HEK293T (cell line): ENCODE data around the gene TCF12.

ENCODE experiments used
- ARNT ChIP-seq: fragments of 450-650 bp; IDR thresholded peaks from 2 replicates; pipeline ENCODE4 v1.6.1; 2017; ENCODE audit warnings: mild to moderate bottlenecking
- BHLHE40 ChIP-seq: fragments of 450-650 bp; IDR thresholded peaks from 2 replicates; pipeline ENCODE4 v1.6.1; 2016; ENCODE audit warnings: mild to moderate bottlenecking, moderate library complexity, borderline replicate concordance
- ELF4 ChIP-seq: fragments of 450-650 bp; IDR thresholded peaks from 2 replicates; pipeline ENCODE4 v1.6.1; 2017; ENCODE audit warnings: antibody characterized with exemption
- FOXA1 ChIP-seq: fragments of 450-650 bp; IDR thresholded peaks from 2 replicates; pipeline ENCODE4 v1.6.1; 2016; ENCODE audit warnings: mild to moderate bottlenecking
- FOXK2 ChIP-seq: fragments of 450-650 bp; IDR thresholded peaks from 2 replicates; pipeline ENCODE4 v1.6.1; 2016; ENCODE audit warnings: mild to moderate bottlenecking
- FOXM1 ChIP-seq: fragments of 450-650 bp; IDR thresholded peaks from 2 replicates; pipeline ENCODE4 v1.6.1; 2017; ENCODE audit warnings: mild to moderate bottlenecking, borderline replicate concordance
- HDGF ChIP-seq: fragments of 450-650 bp; IDR thresholded peaks from 2 replicates; pipeline ENCODE4 v1.6.1; 2017; ENCODE audit warnings: antibody characterized with exemption, borderline replicate concordance
- L3MBTL2 ChIP-seq: fragments of 450-650 bp; conservative IDR thresholded peaks from 2 replicates; pipeline ENCODE4 v1.6.1; 2016; ENCODE audit warnings: mild to moderate bottlenecking
- LEF1 ChIP-seq: fragments of 450-650 bp; IDR thresholded peaks from 2 replicates; pipeline ENCODE4 v1.6.1; 2017; ENCODE audit warnings: mild to moderate bottlenecking, borderline replicate concordance
- NFRKB ChIP-seq: fragments of 450-650 bp; IDR thresholded peaks from 2 replicates; pipeline ENCODE4 v1.6.1; 2016; ENCODE audit warnings: mild to moderate bottlenecking, moderate library complexity
- PKNOX1 ChIP-seq: fragments of 450-650 bp; IDR thresholded peaks from 2 replicates; pipeline ENCODE4 v1.6.1; 2016
- SP1 ChIP-seq: fragments of 450-650 bp; IDR thresholded peaks from 2 replicates; pipeline ENCODE4 v1.6.1; 2017
- SUZ12 ChIP-seq: fragments of 450-650 bp; IDR thresholded peaks from 2 replicates; pipeline ENCODE4 v1.6.1; 2016; ENCODE audit warnings: mild to moderate bottlenecking
- TARDBP ChIP-seq: fragments of 450-650 bp; IDR thresholded peaks from 2 replicates; pipeline ENCODE4 v1.6.1; 2016

- TF ChIP-seq FOXM1 (no peak), FOXK2 (no peak), SP1 (no peak), BHLHE40 (no peak), ELF4 (no peak), SUZ12 (no peak), L3MBTL2 (no peak), NFRKB (no peak), ARNT (no peak), LEF1 (no peak), TARDBP (no peak), FOXA1 (no peak), HDGF (no peak), PKNOX1 (no peak)
Measured at GRCh38 chr15:56915888-56916287, 2.6 kb upstream of the TCF12 start.
